Mesodermal cell (in vitro differentiated cells): ENCODE data around the gene PEX12.
A peak's percentile ranks its signal among the peaks of the same experiment; 100 is the strongest.

Experiments
- H3K27ac ChIP-seq: 2 replicates; pipeline ENCODE4 v1.7.0; 2013; ENCODE audit warnings: mild to moderate bottlenecking, low read depth, low read length, moderate library complexity; ENCODE audit not compliant: severe bottlenecking
- H3K36me3 ChIP-seq: 2 replicates; pipeline ENCODE4 v1.7.1; 2013; ENCODE audit warnings: mild to moderate bottlenecking, low read length, moderate library complexity; ENCODE audit not compliant: control insufficient read depth, insufficient read depth
- H3K4me1 ChIP-seq: one replicate; pipeline ENCODE4 v1.7.1; 2013; ENCODE audit warnings: mild to moderate bottlenecking, low read length; ENCODE audit not compliant: insufficient read depth, control insufficient read depth, poor library complexity, severe bottlenecking
- H3K4me3 ChIP-seq: 2 replicates; pipeline ENCODE4 v1.7.0; 2013; ENCODE audit warnings: low read length, control low read depth, mild to moderate bottlenecking; ENCODE audit not compliant: insufficient read depth, poor library complexity, severe bottlenecking; ENCODE audit errors: extremely low read depth
- H3K9me3 ChIP-seq: 2 replicates; pipeline ENCODE4 v1.7.1; 2013; ENCODE audit warnings: mild to moderate bottlenecking, low read length, moderate library complexity; ENCODE audit not compliant: control insufficient read depth
- WGBS, 2 experiments: methylation state at CpG; one replicate each; pipeline ENCODE4 v1.1.5; 2013; ENCODE audit warnings: missing lambda C conversion rate in 2 of 2; ENCODE audit not compliant: insufficient coverage in 2 of 2; 5-methylcytosine and 5-hydroxymethylcytosine counted together

Gene PEX12

GRCh38 chr17:35605678-35606077, 27.3 kb upstream of the PEX12 start:
- no peak overlapping the region for H3K4me3 ChIP-seq
- H3K27ac ChIP-seq = no peak overlapping the region
- no peaks in the 10 kb centered on the region for H3K4me1 ChIP-seq
- H3K36me3 ChIP-seq = peaks cover 96% of the 10 kb centered on the region
- no peaks in the 10 kb centered on the region for H3K9me3 ChIP-seq
- 93 to 97% methylated on average over 2 of the region's 2 CpGs for WGBS, 2 experiments

DNA sequence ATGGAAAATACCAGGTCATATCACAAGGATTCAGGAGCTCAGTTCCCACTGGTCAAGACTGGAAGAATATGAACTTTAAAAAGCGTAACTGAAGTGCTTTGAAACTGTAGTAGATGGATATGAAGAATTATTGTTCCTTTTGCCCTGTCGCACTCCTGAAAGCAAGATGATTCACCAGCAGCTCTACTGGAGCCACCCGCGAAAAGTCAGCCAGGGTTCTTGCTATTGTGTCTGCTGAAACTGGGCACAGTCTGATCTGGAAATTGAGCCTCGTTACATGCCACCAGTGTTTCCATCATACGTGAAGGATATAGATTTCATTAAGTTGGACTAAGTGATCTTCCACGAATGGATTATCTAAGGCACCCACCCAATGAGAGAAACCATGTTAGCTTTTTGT, 25.3 kb upstream of the PEX12 start:
- H3K4me3 ChIP-seq = no peak overlapping the region
- WGBS, 2 experiments = 97 to 99% methylated on average over 4 to 6 of the region's 7 CpGs
- H3K4me1 ChIP-seq = no peaks in the 10 kb centered on the region
- H3K27ac ChIP-seq = no peak overlapping the region
- peaks cover 93% of the 10 kb centered on the region for H3K36me3 ChIP-seq
- H3K9me3 ChIP-seq = no peaks in the 10 kb centered on the region

- Histone ChIP-seq H3K4me1 (no peaks in the 10 kb centered on the region), H3K9me3 (no peaks in the 10 kb centered on the region), H3K4me3 (no peak overlapping the region), H3K36me3 (peaks cover 83% of the 10 kb centered on the region), H3K27ac (no peak overlapping the region)
- 70 to 100% methylated on average over 3 to 4 of the region's 5 CpGs for WGBS, 2 experiments
These were observed 19.2 kb upstream of the PEX12 start for GRCh38 chr17:35597604-35598003.

- 91 to 96% methylated on average over 42 to 47 of the region's 54 CpGs for WGBS, 2 experiments
- no peaks in the 10 kb centered on the region for H3K9me3 ChIP-seq
- no peaks in the 10 kb centered on the region for H3K4me1 ChIP-seq
- H3K27ac ChIP-seq = no peak overlapping the region
- peaks cover 74% of the 10 kb centered on the region for H3K36me3 ChIP-seq
- no peak overlapping the region for H3K4me3 ChIP-seq
These were observed 18.3 kb upstream of the PEX12 start for GRCh38 chr17:35596530-35597233.

DNA sequence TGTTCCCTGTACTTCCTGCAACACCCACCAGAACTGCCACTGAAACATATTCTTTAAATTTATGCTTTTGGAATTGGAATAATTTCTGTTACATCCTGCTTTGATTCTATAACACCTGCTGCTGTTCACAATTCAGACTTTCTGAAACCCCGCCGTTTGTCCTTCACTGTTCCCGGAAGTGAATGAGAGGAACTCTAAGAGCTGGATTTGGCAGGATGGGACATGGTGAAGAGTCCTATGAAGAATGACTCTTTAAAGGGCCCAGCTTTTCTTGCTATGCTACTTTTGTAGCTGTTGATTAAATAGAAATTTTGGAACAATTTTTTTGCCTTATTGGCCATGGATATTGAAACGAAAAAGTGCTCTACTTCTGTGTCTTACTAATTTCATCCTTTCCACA, 17.7 kb upstream of the PEX12 start:
- Histone ChIP-seq H3K9me3 (no peaks in the 10 kb centered on the region), H3K36me3 (peaks cover 71% of the 10 kb centered on the region), H3K4me3 (no peak overlapping the region), H3K27ac (no peak overlapping the region), H3K4me1 (no peaks in the 10 kb centered on the region)
- WGBS, 2 experiments = 100% methylated on average over 3 of the region's 4 CpGs

DNA sequence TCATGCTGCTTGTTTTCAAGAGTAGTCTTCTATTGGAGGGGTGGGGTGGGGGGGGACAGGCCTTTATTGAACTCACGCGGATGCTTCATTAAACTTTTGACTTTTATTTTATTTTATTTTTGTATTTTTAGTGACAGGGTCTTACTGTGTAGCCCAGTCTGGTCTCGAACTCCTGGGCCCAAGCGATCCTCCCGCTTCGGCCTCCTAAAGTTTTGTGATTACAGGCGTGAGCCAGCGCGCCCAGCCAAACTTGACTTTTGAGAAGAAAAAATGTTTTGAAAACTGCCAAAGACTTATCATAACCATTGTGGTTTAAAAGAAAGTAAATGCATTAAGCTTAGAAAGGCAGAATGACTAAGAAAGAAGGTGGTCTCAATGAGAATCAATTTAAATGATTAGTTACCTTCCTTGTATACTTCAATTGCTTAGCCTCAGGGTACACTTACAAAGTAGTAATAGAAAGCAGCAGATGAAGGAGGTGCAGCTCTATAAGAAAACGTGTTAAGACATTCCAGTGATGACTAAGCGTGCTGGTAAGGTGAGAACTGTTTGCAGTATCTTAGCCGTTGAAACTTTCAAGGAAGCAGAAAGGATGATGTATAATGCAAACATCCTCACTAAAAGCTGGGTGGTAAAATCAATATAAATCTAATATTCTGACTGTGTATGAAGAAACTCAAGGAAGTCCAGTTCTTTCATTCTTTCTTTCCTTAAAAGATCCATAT, 10.0 kb upstream of the PEX12 start:
- Histone ChIP-seq H3K27ac (peak overlapping the region; percentile 41), H3K4me3 (peak overlapping the region; percentile 90), H3K9me3 (no peaks in the 10 kb centered on the region), H3K36me3 (peaks cover 3% of the 10 kb centered on the region), H3K4me1 (peaks cover 5% of the 10 kb centered on the region)
- WGBS, 2 experiments = 64 to 67% methylated on average over 6 of the region's 12 CpGs

GRCh38 chr17:35587074-35587961, 8.9 kb upstream of the PEX12 start, which contains the start of gene AP2B1:
Gene AP2B1 (plus strand): TSS chr17:35587322. CDS start chr17:35594031, 6,709 bp downstream.
- WGBS, 2 experiments = 0 to 2% methylated on average over 39 to 44 of the region's 50 CpGs
- Histone ChIP-seq H3K27ac (peak within 1 kb of the TSS; percentile 95), H3K4me3 (peak within 1 kb of the TSS; percentile 90), H3K4me1 (peaks cover 5% of the 10 kb centered on the region), H3K36me3 (peaks cover 3% of the 10 kb centered on the region), H3K9me3 (no peaks in the 10 kb centered on the region)

- no peaks in the 10 kb centered on the region for H3K9me3 ChIP-seq
- peaks cover 5% of the 10 kb centered on the region for H3K4me1 ChIP-seq
- peaks cover 3% of the 10 kb centered on the region for H3K36me3 ChIP-seq
- WGBS, 2 experiments = 55 to 92% methylated on average over 1 to 5 of the region's 7 CpGs
- peak overlapping the region; percentile 95 for H3K27ac ChIP-seq
- peak overlapping the region; percentile 90 for H3K4me3 ChIP-seq
These were observed 8.2 kb upstream of the PEX12 start for GRCh38 chr17:35586569-35587073.

- no peak overlapping the region for H3K27ac ChIP-seq
- peaks cover 2% of the 10 kb centered on the region for H3K4me1 ChIP-seq
- H3K36me3 ChIP-seq = no peaks in the 10 kb centered on the region
- WGBS, 2 experiments = 86% methylated on average over 1 of the region's 1 CpG; no CpG with 5 or more reads in 1 of the 2 experiments
- H3K4me3 ChIP-seq = no peak overlapping the region
- H3K9me3 ChIP-seq = no peaks in the 10 kb centered on the region
These were observed 5.7 kb upstream of the PEX12 start for GRCh38 chr17:35584061-35584460.

DNA sequence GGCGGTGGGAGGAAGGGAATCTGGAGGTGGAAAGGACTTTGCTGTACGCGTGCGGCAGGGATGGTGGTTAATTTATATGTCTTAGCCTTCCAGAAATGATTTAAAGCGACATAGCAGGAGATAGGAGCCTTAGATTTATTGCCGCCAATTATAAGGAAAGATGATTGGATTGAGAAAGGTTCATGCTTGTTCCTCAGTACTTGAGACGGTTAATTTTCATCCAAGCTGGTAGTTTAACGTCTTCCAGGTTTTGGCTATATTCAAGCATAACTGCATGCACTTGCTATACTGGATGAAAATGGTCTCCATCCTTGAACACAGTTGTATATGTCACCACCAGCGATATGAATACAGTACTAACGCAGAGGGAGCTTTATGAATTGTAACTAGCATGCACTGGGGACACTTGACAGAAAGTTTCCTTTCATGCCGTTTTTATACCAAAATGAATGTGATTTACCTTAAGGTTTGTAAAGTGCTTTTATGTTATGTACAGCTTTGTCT, 610 bp upstream of the PEX12 start:
- Histone ChIP-seq H3K36me3 (peaks cover 19% of the 10 kb centered on the region), H3K4me1 (no peaks in the 10 kb centered on the region), H3K9me3 (no peaks in the 10 kb centered on the region), H3K27ac (peak overlapping the region; percentile 31), H3K4me3 (peak overlapping the region; percentile 66)
- 10 to 21% methylated on average over 9 to 10 of the region's 11 CpGs for WGBS, 2 experiments
